ENCODE results near the gene CCDC187. TPM values are rescaled to one million over a fixed set of nuclear protein-coding genes. Genes with fewer than 3 reads are reported as not detected.

Gene CCDC187
- total RNA-seq, 2 donors from 2014 or later, result not detected

GRCh38 chr9:136213733-136214132, 90.2 kb downstream of the CCDC187 start:
- H3K27ac Mint-ChIP-seq, result no peak overlapping the region
- no peak for DNase-seq
- peaks cover 10 to 17% of the 10 kb centered on the region in 2 donors for H3K36me3 Mint-ChIP-seq (ENCODE audit: insufficient read depth in 2 of 2)
- no peak for ATAC-seq (replicated peaks in 1 of 2)
- no peak overlapping the region for H3K4me3 Mint-ChIP-seq
- H3K9me3 Mint-ChIP-seq, result peaks cover 0 to 2% of the 10 kb centered on the region in 2 donors
- H3K27me3 Mint-ChIP-seq (ENCODE audit: low read depth), result no peaks in the 10 kb centered on the region
- H3K4me1 Mint-ChIP-seq (ENCODE audit: low read depth), result no peaks in the 10 kb centered on the region

- DNase-seq (no peak), ATAC-seq (replicated peaks in 1 of 2) (no peak)
- H3K4me3 Mint-ChIP-seq, result no peak overlapping the region
- H3K4me1 Mint-ChIP-seq (ENCODE audit: low read depth), result no peaks in the 10 kb centered on the region
- H3K9me3 Mint-ChIP-seq, result peaks cover 0 to 2% of the 10 kb centered on the region in 2 donors
- no peak overlapping the region for H3K27ac Mint-ChIP-seq
- H3K36me3 Mint-ChIP-seq (ENCODE audit: insufficient read depth in 2 of 2), result peaks cover 10 to 18% of the 10 kb centered on the region in 2 donors
- H3K27me3 Mint-ChIP-seq (ENCODE audit: low read depth), result no peaks in the 10 kb centered on the region
Observed at GRCh38 chr9:136212345-136212950, 91.4 kb downstream of the CCDC187 start.

- H3K36me3 Mint-ChIP-seq (ENCODE audit: insufficient read depth in 2 of 2), result peaks cover 13 to 19% of the 10 kb centered on the region in 2 donors
- H3K4me3 Mint-ChIP-seq, result no peak overlapping the region
- H3K9me3 Mint-ChIP-seq, result peaks cover 0 to 2% of the 10 kb centered on the region in 2 donors
- no peak for ATAC-seq (replicated peaks in 1 of 2)
- H3K27me3 Mint-ChIP-seq (ENCODE audit: low read depth), result no peaks in the 10 kb centered on the region
- H3K4me1 Mint-ChIP-seq (ENCODE audit: low read depth), result no peaks in the 10 kb centered on the region
- no peak overlapping the region for H3K27ac Mint-ChIP-seq
- no peak for DNase-seq
Observed at GRCh38 chr9:136211441-136212344, 92.2 kb downstream of the CCDC187 start.

- Mint-ChIP-seq H3K27me3 (ENCODE audit: low read depth) (no peaks in the 10 kb centered on the region), H3K4me1 (ENCODE audit: low read depth) (no peaks in the 10 kb centered on the region), H3K4me3 (no peak overlapping the region), H3K9me3 (peaks cover 0 to 2% of the 10 kb centered on the region in 2 donors), H3K36me3 (ENCODE audit: insufficient read depth in 2 of 2) (peaks cover 13 to 21% of the 10 kb centered on the region in 2 donors), H3K27ac (no peak overlapping the region)
- no peak for ATAC-seq (replicated peaks in 1 of 2)
- DNase-seq, result no peak
Observed at GRCh38 chr9:136211006-136211405, 92.9 kb downstream of the CCDC187 start.

GRCh38 chr9:136210276-136210675, 93.6 kb downstream of the CCDC187 start:
- H3K36me3 Mint-ChIP-seq (ENCODE audit: insufficient read depth in 2 of 2), result peaks cover 13 to 18% of the 10 kb centered on the region in 2 donors
- no peaks in the 10 kb centered on the region for H3K4me1 Mint-ChIP-seq (ENCODE audit: low read depth)
- ATAC-seq (replicated peaks in 1 of 2) (no peak), DNase-seq (no peak)
- H3K4me3 Mint-ChIP-seq, result no peak overlapping the region
- H3K9me3 Mint-ChIP-seq, result peaks cover 0 to 2% of the 10 kb centered on the region in 2 donors
- H3K27ac Mint-ChIP-seq, result no peak overlapping the region
- H3K27me3 Mint-ChIP-seq (ENCODE audit: low read depth), result no peaks in the 10 kb centered on the region

GRCh38 chr9:136209786-136210185, 94.1 kb downstream of the CCDC187 start:
- no peaks in the 10 kb centered on the region for H3K27me3 Mint-ChIP-seq (ENCODE audit: low read depth)
- H3K4me3 Mint-ChIP-seq, result no peak overlapping the region
- H3K4me1 Mint-ChIP-seq (ENCODE audit: low read depth), result no peaks in the 10 kb centered on the region
- DNase-seq (no peak), ATAC-seq (replicated peaks in 1 of 2) (no peak)
- peaks cover 0 to under 1% of the 10 kb centered on the region in 2 donors for H3K9me3 Mint-ChIP-seq
- peaks cover 11 to 13% of the 10 kb centered on the region in 2 donors for H3K36me3 Mint-ChIP-seq (ENCODE audit: insufficient read depth in 2 of 2)
- H3K27ac Mint-ChIP-seq, result no peak overlapping the region

- Mint-ChIP-seq H3K36me3 (ENCODE audit: insufficient read depth in 2 of 2) (peaks cover 8 to 11% of the 10 kb centered on the region in 2 donors), H3K9me3 (no peaks in the 10 kb centered on the region), H3K27ac (no peak overlapping the region), H3K4me1 (ENCODE audit: low read depth) (no peaks in the 10 kb centered on the region), H3K27me3 (ENCODE audit: low read depth) (peaks cover 2% of the 10 kb centered on the region), H3K4me3 (no peak overlapping the region)
- no peak for ATAC-seq (replicated peaks in 1 of 2)
- DNase-seq, result no peak
Observed at GRCh38 chr9:136209232-136209631, 94.7 kb downstream of the CCDC187 start.

- no peak overlapping the region for H3K4me3 Mint-ChIP-seq
- H3K27ac Mint-ChIP-seq, result no peak overlapping the region
- ATAC-seq (replicated peaks in 1 of 2), result no peak
- peaks cover 5 to 7% of the 10 kb centered on the region in 2 donors for H3K36me3 Mint-ChIP-seq (ENCODE audit: insufficient read depth in 2 of 2)
- H3K4me1 Mint-ChIP-seq (ENCODE audit: low read depth), result no peaks in the 10 kb centered on the region
- H3K27me3 Mint-ChIP-seq (ENCODE audit: low read depth), result peaks cover 7% of the 10 kb centered on the region
- H3K9me3 Mint-ChIP-seq, result no peaks in the 10 kb centered on the region
- DNase-seq, result no peak
Observed at GRCh38 chr9:136208675-136209074, 95.2 kb downstream of the CCDC187 start.

- Mint-ChIP-seq H3K9me3 (no peaks in the 10 kb centered on the region), H3K4me3 (no peak overlapping the region), H3K27ac (no peak overlapping the region), H3K4me1 (ENCODE audit: low read depth) (no peaks in the 10 kb centered on the region), H3K27me3 (ENCODE audit: low read depth) (peaks cover 10% of the 10 kb centered on the region), H3K36me3 (ENCODE audit: insufficient read depth in 2 of 2) (peaks cover 4% of the 10 kb centered on the region in 2 donors)
- no peak for DNase-seq
- ATAC-seq (replicated peaks in 1 of 2), result no peak
Observed at GRCh38 chr9:136207616-136208015, 96.3 kb downstream of the CCDC187 start.

GRCh38 chr9:136206602-136207275, 97.2 kb downstream of the CCDC187 start:
- no peaks in the 10 kb centered on the region for H3K9me3 Mint-ChIP-seq
- no peak for ATAC-seq (replicated peaks in 1 of 2)

GRCh38 chr9:136205707-136205992, 98.2 kb downstream of the CCDC187 start:
- no peak for DNase-seq
- Mint-ChIP-seq H3K9me3 (no peaks in the 10 kb centered on the region), H3K36me3 (ENCODE audit: insufficient read depth in 2 of 2) (peaks cover 4% of the 10 kb centered on the region in 2 donors), H3K27ac (no peak overlapping the region), H3K27me3 (ENCODE audit: low read depth) (peaks cover 17% of the 10 kb centered on the region), H3K4me1 (ENCODE audit: low read depth) (no peaks in the 10 kb centered on the region), H3K4me3 (no peak overlapping the region)
- no peak for ATAC-seq (replicated peaks in 1 of 2)

More at GRCh38 chr9:136206602-136207275, 97.2 kb downstream of the CCDC187 start:
- no peak for DNase-seq
- Mint-ChIP-seq H3K27me3 (ENCODE audit: low read depth) (peaks cover 10% of the 10 kb centered on the region), H3K36me3 (ENCODE audit: insufficient read depth in 2 of 2) (peaks cover 4% of the 10 kb centered on the region in 2 donors), H3K27ac (no peak overlapping the region), H3K4me3 (no peak overlapping the region), H3K4me1 (ENCODE audit: low read depth) (no peaks in the 10 kb centered on the region)

- Mint-ChIP-seq H3K27me3 (ENCODE audit: low read depth) (peaks cover 23% of the 10 kb centered on the region), H3K4me1 (ENCODE audit: low read depth) (no peaks in the 10 kb centered on the region), H3K36me3 (ENCODE audit: insufficient read depth in 2 of 2) (peaks cover 4% of the 10 kb centered on the region in 2 donors), H3K9me3 (no peaks in the 10 kb centered on the region), H3K4me3 (no peak within 1 kb of the TSS), H3K27ac (no peak within 1 kb of the TSS)
- DNase-seq, result peak in 1 of 2 donors; percentile 26
- peak; percentile 27 to 36 for ATAC-seq (replicated peaks in 1 of 2)
Observed at GRCh38 chr9:136204838-136205706, 98.8 kb downstream of the CCDC187 start, which contains the start of gene LHX3. LHX3 (minus strand) TSS chr9:136205128; CDS start chr9:136205012, 116 bp downstream.
